HepG2 (cell line): ENCODE measurements around the gene HLCS. TPM values are rescaled to one million over a fixed set of nuclear protein-coding genes. Genes with fewer than 3 reads are reported as not detected.

ENCODE experiments used
- ARID3A ChIP-seq: IDR thresholded peaks from 2 replicates; pipeline ENCODE4 v1.6.1; 2012; ENCODE audit warnings: low read depth, low read length, improper control_type of control experiment
- ASH2L ChIP-seq: fragments of 300-600, 200-600 bp; sonication (generic); IDR thresholded peaks from 2 replicates; pipeline ENCODE4 v1.7.0; 2017; ENCODE audit warnings: low read depth, mild to moderate bottlenecking, moderate library complexity, mixed read lengths, low read length; ENCODE audit not compliant: insufficient read length
- CBX5 ChIP-seq: sonication (generic); formaldehyde crosslinking; IDR thresholded peaks from 2 replicates; pipeline ENCODE4 v1.4.0; 2020; ENCODE audit warnings: missing genetic modification reagents, borderline replicate concordance
- HDAC2 ChIP-seq: sonication (generic); formaldehyde crosslinking; IDR thresholded peaks from 2 replicates; pipeline ENCODE4 v1.4.0; 2020; ENCODE audit warnings: missing genetic modification reagents
- HOXA5 ChIP-seq: sonication (generic); formaldehyde crosslinking; IDR thresholded peaks from 2 replicates; pipeline ENCODE4 v1.4.0; 2020; ENCODE audit warnings: missing genetic modification reagents
- RARA ChIP-seq: IDR thresholded peaks from 2 replicates; pipeline ENCODE4 v1.6.1; 2016; ENCODE audit warnings: missing genetic modification reagents, missing compliant biosample characterization
- RXRB ChIP-seq: IDR thresholded peaks from 2 replicates; pipeline ENCODE4 v1.6.1; 2016; ENCODE audit warnings: borderline replicate concordance, missing genetic modification reagents, missing compliant biosample characterization
- SMAD3 ChIP-seq: sonication (generic); formaldehyde crosslinking; IDR thresholded peaks from 2 replicates; pipeline ENCODE4 v1.4.0; 2020; ENCODE audit warnings: missing genetic modification reagents
- SMYD3 ChIP-seq: sonication (generic); formaldehyde crosslinking; IDR thresholded peaks from 2 replicates; pipeline ENCODE4 v1.8.1; 2023; ENCODE audit warnings: mild to moderate bottlenecking, missing genetic modification reagents
- TFAP4 ChIP-seq: sonication (generic); IDR thresholded peaks from 2 replicates; pipeline ENCODE4 v1.6.1; 2016; ENCODE audit warnings: low read depth, borderline replicate concordance
- TOE1 ChIP-seq: sonication (generic); formaldehyde crosslinking; IDR thresholded peaks from 2 replicates; pipeline ENCODE4 v1.4.0; 2020; ENCODE audit warnings: mild to moderate bottlenecking, missing genetic modification reagents
- ZMYM3 ChIP-seq: sonication (generic); formaldehyde crosslinking; IDR thresholded peaks from 2 replicates; pipeline ENCODE4 v1.5.1; 2020; ENCODE audit warnings: mild to moderate bottlenecking, missing genetic modification reagents
- ZMYM4 ChIP-seq: sonication (generic); formaldehyde crosslinking; IDR thresholded peaks from 2 replicates; pipeline ENCODE4 v1.8.1; 2023; ENCODE audit warnings: mild to moderate bottlenecking, missing genetic modification reagents
- ZNF44 ChIP-seq: sonication (generic); formaldehyde crosslinking; IDR thresholded peaks from 2 replicates; pipeline ENCODE4 v1.5.1; 2020; ENCODE audit warnings: mild to moderate bottlenecking, missing genetic modification reagents
- ZNF513 ChIP-seq: sonication (generic); formaldehyde crosslinking; conservative IDR thresholded peaks from 2 replicates; pipeline ENCODE4 v1.5.0; 2020; ENCODE audit warnings: missing genetic modification reagents
- ZNF710 ChIP-seq: sonication (generic); formaldehyde crosslinking; IDR thresholded peaks from 2 replicates; pipeline ENCODE4 v1.5.0; 2020; ENCODE audit warnings: mild to moderate bottlenecking, missing genetic modification reagents, borderline replicate concordance
- polyA plus RNA-seq, 8 experiments: library from polyadenylated mRNA; depleted of rRNA in 3 of 8; stranded (reverse) in 7 of 8; unstranded in 1 of 8; fragments of >200 nt; fragmentation: Illumina TruSeq in 4 of 8; extraction: Trizol in 4 of 8; gene quantifications; 2 replicates each; pipeline versions ENCODE4 v1.2.1 to v1.2.3, GENCODE V29; 2011 to 2016; ENCODE audit warnings: low read depth in 4 of 8, missing spikeins in 1 of 8, mixed read lengths in 1 of 8; ENCODE audit not compliant: insufficient read depth in 1 of 8
- total RNA-seq, 5 experiments: library from RNA; depleted of rRNA; stranded (reverse); fragments of >200 nt; fragmentation: Illumina TruSeq; extraction: Trizol; gene quantifications; 2 replicates each; pipeline ENCODE4 v1.2.3, GENCODE V29; 2016; ENCODE audit warnings: low read depth in 1 of 5
- TF ChIP-seq, protein P1 (sequence below): IDR thresholded peaks from 2 replicates; pipeline ENCODE4 v1.6.1; 2016
- TF ChIP-seq, protein P2 (sequence below): sonication (generic); formaldehyde crosslinking; IDR thresholded peaks from 2 replicates; pipeline ENCODE4 v1.4.0; 2020; ENCODE audit warnings: mild to moderate bottlenecking, missing genetic modification reagents

The HLCS gene
- total and polyA plus RNA-seq, 2 of the 13 experiments (the other 11 are each of a cell fraction or from before 2014, with no cell fraction given), result 7.9 to 12.3 TPM

GRCh38 chr21:36918291-36918690 lies 48.2 kb downstream of the HLCS start (continued):
- TF ChIP-seq TOE1, result no peak
- peak; percentile 49; the same call in 1 of the 2 replicates for TF ChIP-seq SMAD3 (CRISPR knock-in tag)
- no peak for TF ChIP-seq ASH2L
- TF ChIP-seq ZMYM3 (CRISPR knock-in tag), result peak; percentile 36; the same call in 1 of the 2 replicates
- peak; percentile 61 for TF ChIP-seq HDAC2 (CRISPR knock-in tag)
- TF ChIP-seq ZMYM4, result 0 out of 2 replicates have a peak, but pooled peaks have one; percentile 14
- peak; percentile 60 for TF ChIP-seq RARA (CRISPR knock-in tag)
- TF ChIP-seq HOXA5 (CRISPR knock-in tag), result no peak
- TF ChIP-seq ARID3A, result no peak
- TF ChIP-seq, protein P1, sequence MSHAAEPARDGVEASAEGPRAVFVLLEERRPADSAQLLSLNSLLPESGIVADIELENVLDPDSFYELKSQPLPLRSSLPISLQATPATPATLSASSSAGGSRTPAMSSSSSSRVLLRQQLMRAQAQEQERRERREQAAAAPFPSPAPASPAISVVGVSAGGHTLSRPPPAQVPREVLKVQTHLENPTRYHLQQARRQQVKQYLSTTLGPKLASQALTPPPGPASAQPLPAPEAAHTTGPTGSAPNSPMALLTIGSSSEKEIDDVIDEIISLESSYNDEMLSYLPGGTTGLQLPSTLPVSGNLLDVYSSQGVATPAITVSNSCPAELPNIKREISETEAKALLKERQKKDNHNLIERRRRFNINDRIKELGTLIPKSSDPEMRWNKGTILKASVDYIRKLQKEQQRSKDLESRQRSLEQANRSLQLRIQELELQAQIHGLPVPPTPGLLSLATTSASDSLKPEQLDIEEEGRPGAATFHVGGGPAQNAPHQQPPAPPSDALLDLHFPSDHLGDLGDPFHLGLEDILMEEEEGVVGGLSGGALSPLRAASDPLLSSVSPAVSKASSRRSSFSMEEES (CRISPR knock-in tag), result 0 out of 2 replicates have a peak, but pooled peaks have one; percentile 21
- TF ChIP-seq TFAP4, result peak; percentile 79; the same call in 1 of the 2 replicates
- no peak for TF ChIP-seq ZNF513 (CRISPR knock-in tag)
- TF ChIP-seq SMYD3 (CRISPR knock-in tag), result no peak
- TF ChIP-seq, protein P2, sequence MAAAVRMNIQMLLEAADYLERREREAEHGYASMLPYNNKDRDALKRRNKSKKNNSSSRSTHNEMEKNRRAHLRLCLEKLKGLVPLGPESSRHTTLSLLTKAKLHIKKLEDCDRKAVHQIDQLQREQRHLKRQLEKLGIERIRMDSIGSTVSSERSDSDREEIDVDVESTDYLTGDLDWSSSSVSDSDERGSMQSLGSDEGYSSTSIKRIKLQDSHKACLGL (CRISPR knock-in tag), result no peak
- peak; percentile 42; the same call in 1 of the 2 replicates for TF ChIP-seq ZNF710 (CRISPR knock-in tag)
- TF ChIP-seq ZNF44, result no peak
- peak; percentile 62 for TF ChIP-seq RXRB (CRISPR knock-in tag)
- TF ChIP-seq CBX5, result no peak
